Measurements from ENCODE around the gene NTN4. TPM values are rescaled to one million over a fixed set of nuclear protein-coding genes. Genes with fewer than 3 reads are reported as not detected.
"Not testable (repeated sequence)": the region's sequence is repeated elsewhere in the genome, so short reads cannot be mapped to it uniquely, and the experiment has no call there.

Gene NTN4
- total and polyA plus RNA-seq, 4 experiments from 2014 or later: 2.0 to 5.5 (median 3.8) TPM

- CTCF ChIA-PET (ENCODE audit: partially characterized antibody): no interaction called here
- DNase-seq: no peak
- no peak overlapping the region for H3K27ac Mint-ChIP-seq
These were observed 48.0 kb downstream of the NTN4 start for GRCh38 chr12:95742586-95742985.

DNA sequence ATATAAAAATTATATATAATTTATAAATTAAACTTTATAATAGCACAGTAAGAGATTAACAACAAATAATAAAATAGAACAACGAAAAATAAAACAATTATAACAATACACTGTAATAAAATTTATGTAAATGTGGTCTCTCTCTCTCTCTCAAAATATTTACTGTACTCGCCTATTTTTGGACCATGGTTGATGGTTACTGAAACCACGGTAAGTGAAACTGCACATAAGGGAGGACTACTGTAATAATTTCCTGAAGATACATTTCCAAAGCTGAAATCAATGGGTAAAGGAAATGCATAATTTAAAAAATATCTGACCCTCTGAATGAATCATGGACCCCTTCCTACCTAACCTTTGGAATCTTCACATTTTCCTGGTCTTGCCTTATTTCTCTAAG lies 48.9 kb downstream of the NTN4 start:
- no peak for DNase-seq
- peaks cover 4 to 8% of the 10 kb centered on the region in 2 donors for H3K27me3 Mint-ChIP-seq
- H3K36me3 Mint-ChIP-seq: peaks cover 0 to 8% of the 10 kb centered on the region in 2 donors
- Histone ChIP-seq H3K36me3 (ENCODE audit: insufficient read depth, low read length) (no peaks in the 10 kb centered on the region), H3K27me3 (ENCODE audit: insufficient read depth, low read length) (no peaks in the 10 kb centered on the region), H3K4me1 (ENCODE audit: insufficient read depth, low read length) (no peaks in the 10 kb centered on the region), H3K9me3 (ENCODE audit: control insufficient read depth in 1 of 2, low read length in 2 of 2) (no peaks in the 10 kb centered on the region), H3K4me3 (ENCODE audit: low read length in 2 of 2) (no peak overlapping the region), H3K27ac (ENCODE audit: low read depth, low read length) (no peak overlapping the region)
- ChIA-PET CTCF (ENCODE audit: partially characterized antibody) (no interaction called here), POLR2A (ENCODE audit: partially characterized antibody) (no interaction called here)
- H3K4me1 Mint-ChIP-seq: no peaks in the 10 kb centered on the region
- H3K4me3 Mint-ChIP-seq: no peak overlapping the region
- peaks cover 3 to 20% (median 15%) of the 10 kb centered on the region in 8 donors for H3K9me3 Mint-ChIP-seq
- intact Hi-C loops (cut with micrococcal nuclease): no loop called here
- H3K27ac Mint-ChIP-seq: no peak overlapping the region

More at GRCh38 chr12:95742586-95742985, 48.0 kb downstream of the NTN4 start:
- no peaks in the 10 kb centered on the region for H3K27me3 ChIP-seq (ENCODE audit: insufficient read depth, low read length)
- peaks cover 5% of the 10 kb centered on the region in 2 donors for H3K27me3 Mint-ChIP-seq
- POLR2A ChIA-PET (ENCODE audit: partially characterized antibody): no interaction called here
- H3K36me3 Mint-ChIP-seq: peaks cover 0 to 10% of the 10 kb centered on the region in 2 donors
- H3K4me1 Mint-ChIP-seq: no peaks in the 10 kb centered on the region
- H3K4me3 Mint-ChIP-seq: no peak overlapping the region
- H3K36me3 ChIP-seq (ENCODE audit: insufficient read depth, low read length): no peaks in the 10 kb centered on the region
- H3K9me3 Mint-ChIP-seq: peaks cover 3 to 21% (median 16%) of the 10 kb centered on the region in 8 donors
- H3K9me3 ChIP-seq (ENCODE audit: control insufficient read depth in 1 of 2, low read length in 2 of 2): no peaks in the 10 kb centered on the region
- H3K4me1 ChIP-seq (ENCODE audit: insufficient read depth, low read length): no peaks in the 10 kb centered on the region
- intact Hi-C loops (cut with micrococcal nuclease): no loop called here
- H3K27ac ChIP-seq (ENCODE audit: low read depth, low read length): no peak overlapping the region
- no peak overlapping the region for H3K4me3 ChIP-seq (ENCODE audit: low read length in 2 of 2)

- intact Hi-C loops (cut with micrococcal nuclease): no loop called here
- Mint-ChIP-seq H3K27ac (no peak overlapping the region), H3K9me3 (peaks cover 3 to 12% (median 8%) of the 10 kb centered on the region in 8 donors), H3K4me1 (no peaks in the 10 kb centered on the region), H3K36me3 (peaks cover 0 to under 1% of the 10 kb centered on the region in 2 donors), H3K4me3 (no peak overlapping the region), H3K27me3 (peaks cover 3 to 8% of the 10 kb centered on the region in 2 donors)
- Histone ChIP-seq H3K27me3 (ENCODE audit: insufficient read depth, low read length) (no peaks in the 10 kb centered on the region), H3K27ac (ENCODE audit: low read depth, low read length) (no peak overlapping the region), H3K36me3 (ENCODE audit: insufficient read depth, low read length) (no peaks in the 10 kb centered on the region), H3K4me1 (ENCODE audit: insufficient read depth, low read length) (no peaks in the 10 kb centered on the region), H3K9me3 (ENCODE audit: control insufficient read depth in 1 of 2, low read length in 2 of 2) (no peaks in the 10 kb centered on the region), H3K4me3 (ENCODE audit: low read length in 2 of 2) (no peak overlapping the region)
- DNase-seq: no peak
- CTCF ChIA-PET (ENCODE audit: partially characterized antibody): no interaction called here
- POLR2A ChIA-PET (ENCODE audit: partially characterized antibody): no interaction called here
These were observed 49.8 kb downstream of the NTN4 start for GRCh38 chr12:95740751-95741150.

DNA sequence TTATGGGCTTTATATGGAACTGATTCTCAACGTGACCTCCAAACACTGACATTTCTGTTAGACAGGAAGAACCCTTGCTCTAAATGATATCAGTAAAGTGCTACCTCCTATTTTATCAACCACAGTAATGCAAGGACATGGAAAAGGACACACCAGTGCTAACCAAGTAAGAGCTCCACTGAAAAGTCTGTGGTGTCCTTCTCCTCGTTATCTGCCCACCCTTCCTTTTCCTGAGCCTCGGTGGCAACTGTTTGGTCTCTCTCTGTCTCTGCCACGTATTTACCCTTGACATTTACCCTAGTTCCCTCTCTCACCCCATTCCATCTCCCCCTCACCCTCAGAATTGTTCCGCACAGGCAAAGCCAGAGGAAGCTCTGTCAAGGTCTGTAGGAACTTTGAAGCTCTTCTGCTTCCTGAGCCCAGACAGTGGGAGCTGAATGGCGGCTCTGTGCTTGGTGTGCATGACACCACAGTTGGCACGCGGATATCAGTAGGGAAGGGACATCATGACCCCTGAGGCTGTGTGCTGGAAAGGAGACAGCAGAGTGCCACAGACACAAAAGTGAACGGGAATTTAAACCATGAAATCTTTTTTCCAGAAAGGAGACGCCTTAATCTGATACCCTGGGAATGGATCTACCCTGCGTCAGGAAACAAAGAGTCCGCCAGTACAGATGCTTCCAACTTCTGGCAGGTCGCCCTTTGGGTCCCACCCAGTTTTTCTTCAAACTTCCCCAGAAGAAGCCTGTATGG lies 50.8 kb downstream of the NTN4 start:
- H3K36me3 ChIP-seq (ENCODE audit: insufficient read depth, low read length): no peaks in the 10 kb centered on the region
- Mint-ChIP-seq H3K4me3 (no peak overlapping the region), H3K4me1 (no peaks in the 10 kb centered on the region), H3K9me3 (peaks cover 0 to 3% (median 0%) of the 10 kb centered on the region in 8 donors), H3K36me3 (no peaks in the 10 kb centered on the region), H3K27ac (no peak overlapping the region), H3K27me3 (peaks cover 3 to 4% of the 10 kb centered on the region in 2 donors)
- intact Hi-C loops (cut with micrococcal nuclease): no loop called here
- CTCF ChIA-PET (ENCODE audit: partially characterized antibody): no interaction called here
- DNase-seq: no peak
- no peaks in the 10 kb centered on the region for H3K9me3 ChIP-seq (ENCODE audit: control insufficient read depth in 1 of 2, low read length in 2 of 2)
- H3K4me1 ChIP-seq (ENCODE audit: insufficient read depth, low read length): no peaks in the 10 kb centered on the region
- no peaks in the 10 kb centered on the region for H3K27me3 ChIP-seq (ENCODE audit: insufficient read depth, low read length)
- no peak overlapping the region for H3K4me3 ChIP-seq (ENCODE audit: low read length in 2 of 2)
- no peak overlapping the region for H3K27ac ChIP-seq (ENCODE audit: low read depth, low read length)
- POLR2A ChIA-PET (ENCODE audit: partially characterized antibody): no interaction called here

- Mint-ChIP-seq H3K4me1 (no peaks in the 10 kb centered on the region), H3K27ac (no peak overlapping the region), H3K27me3 (peaks cover 3 to 4% of the 10 kb centered on the region in 2 donors), H3K36me3 (no peaks in the 10 kb centered on the region), H3K4me3 (no peak overlapping the region), H3K9me3 (no peaks in the 10 kb centered on the region)
- CTCF ChIA-PET (ENCODE audit: partially characterized antibody): no interaction called here
- POLR2A ChIA-PET (ENCODE audit: partially characterized antibody): no interaction called here
- Histone ChIP-seq H3K4me3 (ENCODE audit: low read length in 2 of 2) (no peak overlapping the region), H3K27ac (ENCODE audit: low read depth, low read length) (no peak overlapping the region), H3K36me3 (ENCODE audit: insufficient read depth, low read length) (no peaks in the 10 kb centered on the region), H3K9me3 (ENCODE audit: control insufficient read depth in 1 of 2, low read length in 2 of 2) (no peaks in the 10 kb centered on the region), H3K27me3 (ENCODE audit: insufficient read depth, low read length) (no peaks in the 10 kb centered on the region), H3K4me1 (ENCODE audit: insufficient read depth, low read length) (no peaks in the 10 kb centered on the region)
- intact Hi-C loops (cut with micrococcal nuclease): no loop called here
- no peak for DNase-seq
These were observed 52.4 kb downstream of the NTN4 start for GRCh38 chr12:95738024-95738611.

- intact Hi-C loops (cut with micrococcal nuclease): no loop called here
- Mint-ChIP-seq H3K4me1 (no peaks in the 10 kb centered on the region), H3K36me3 (no peaks in the 10 kb centered on the region), H3K4me3 (no peak overlapping the region), H3K27me3 (peaks cover 3% of the 10 kb centered on the region in 2 donors), H3K27ac (no peak overlapping the region), H3K9me3 (peaks cover 0 to 2% (median 0%) of the 10 kb centered on the region in 8 donors)
- H3K27me3 ChIP-seq (ENCODE audit: insufficient read depth, low read length): no peaks in the 10 kb centered on the region
- H3K36me3 ChIP-seq (ENCODE audit: insufficient read depth, low read length): no peaks in the 10 kb centered on the region
- H3K27ac ChIP-seq (ENCODE audit: low read depth, low read length): no peak overlapping the region
- CTCF ChIA-PET (ENCODE audit: partially characterized antibody): no interaction called here
- DNase-seq: no peak
- no peak overlapping the region for H3K4me3 ChIP-seq (ENCODE audit: low read length in 2 of 2)
- H3K9me3 ChIP-seq (ENCODE audit: control insufficient read depth in 1 of 2, low read length in 2 of 2): no peaks in the 10 kb centered on the region
- POLR2A ChIA-PET (ENCODE audit: partially characterized antibody): no interaction called here
- no peaks in the 10 kb centered on the region for H3K4me1 ChIP-seq (ENCODE audit: insufficient read depth, low read length)
These were observed 53.9 kb downstream of the NTN4 start for GRCh38 chr12:95736631-95737030.

- intact Hi-C loops (cut with micrococcal nuclease); H3K4me3 Mint-ChIP-seq; H3K27me3 ChIP-seq (ENCODE audit: insufficient read depth, low read length); H3K9me3 ChIP-seq (ENCODE audit: control insufficient read depth in 1 of 2, low read length in 2 of 2); H3K27me3 Mint-ChIP-seq; H3K36me3 ChIP-seq (ENCODE audit: insufficient read depth, low read length); H3K27ac Mint-ChIP-seq; H3K4me1 ChIP-seq (ENCODE audit: insufficient read depth, low read length); CTCF ChIA-PET (ENCODE audit: partially characterized antibody); POLR2A ChIA-PET (ENCODE audit: partially characterized antibody); H3K4me1 Mint-ChIP-seq; H3K27ac ChIP-seq (ENCODE audit: low read depth, low read length); H3K36me3 Mint-ChIP-seq; DNase-seq; H3K9me3 Mint-ChIP-seq; H3K4me3 ChIP-seq (ENCODE audit: low read length in 2 of 2): not testable (repeated sequence)
These were observed 54.8 kb downstream of the NTN4 start for GRCh38 chr12:95735728-95736127.

Measured in CD4-positive, alpha-beta memory T cell (primary cell).